Parathyroid adenoma (tissue), 2 donors: Measurements from ENCODE around the gene HOMER1.

Experiments
- H2AFZ ChIP-seq: fragments of 300-600 bp; sonication (generic); one replicate; pipeline ENCODE4 v1.7.0; 2017; ENCODE audit warnings: antibody characterized with exemption, mild to moderate bottlenecking
- H3K27ac ChIP-seq: fragments of 300-600 bp; sonication (generic); one replicate; pipeline ENCODE4 v1.7.0; 2017
- H3K27me3 ChIP-seq: fragments of 300-600 bp; sonication (generic); one replicate; pipeline ENCODE4 v1.7.0; 2017; ENCODE audit warnings: low read length; ENCODE audit not compliant: control insufficient read depth, insufficient read depth
- H3K36me3 ChIP-seq: fragments of 300-600 bp; sonication (generic); one replicate; pipeline ENCODE4 v1.7.0; 2017; ENCODE audit warnings: low read length; ENCODE audit not compliant: control insufficient read depth, insufficient read depth
- H3K4me1 ChIP-seq: fragments of 300-600 bp; sonication (generic); one replicate; pipeline ENCODE4 v1.7.0; 2017; ENCODE audit warnings: control low read depth
- H3K4me2 ChIP-seq: fragments of 300-600 bp; sonication (generic); one replicate; pipeline ENCODE4 v1.7.0; 2017; ENCODE audit warnings: low read length
- H3K4me3 ChIP-seq: fragments of 300-600 bp; sonication (generic); one replicate; pipeline ENCODE4 v1.7.0; 2017; ENCODE audit warnings: low read depth, low read length
- H3K79me2 ChIP-seq: fragments of 300-600 bp; sonication (generic); one replicate; pipeline ENCODE4 v1.7.0; 2017; ENCODE audit warnings: control low read depth
- H3K9ac ChIP-seq: fragments of 300-600 bp; sonication (generic); one replicate; pipeline ENCODE4 v1.7.0; 2017; ENCODE audit warnings: mild to moderate bottlenecking
- H3K9me3 ChIP-seq: fragments of 300-600 bp; sonication (generic); one replicate; pipeline ENCODE4 v1.7.0; 2017; ENCODE audit warnings: low read length; ENCODE audit not compliant: control insufficient read depth
- TF ChIP-seq, protein P1 (sequence below): fragments of 300-600 bp; sonication (generic); IDR thresholded peaks from one replicate; pipeline ENCODE4 v1.7.0; 2017; ENCODE audit warnings: antibody characterized with exemption, mild to moderate bottlenecking
- donor health status: primary hyperparathyroidism.

The HOMER1 gene

DNA sequence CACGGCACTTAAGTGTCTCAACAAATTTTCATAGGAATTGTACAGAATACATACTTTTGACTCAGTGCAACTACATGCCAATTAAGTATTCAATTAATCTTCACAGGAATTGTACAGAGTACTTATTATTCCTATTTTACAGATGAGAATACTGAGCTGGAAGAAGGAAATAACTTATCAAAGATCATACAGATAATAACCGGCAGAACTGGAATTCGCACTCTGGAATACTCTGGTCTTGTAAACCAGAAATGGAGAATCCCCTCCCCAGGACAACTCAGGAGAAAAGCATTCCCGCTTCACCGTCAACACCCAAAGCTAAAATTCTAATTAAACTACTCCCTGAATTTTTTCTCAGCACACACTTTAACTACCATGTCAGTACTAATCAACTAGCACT lies 112.7 kb downstream of the HOMER1 start:
- H3K9ac ChIP-seq: no peak overlapping the region

DNA sequence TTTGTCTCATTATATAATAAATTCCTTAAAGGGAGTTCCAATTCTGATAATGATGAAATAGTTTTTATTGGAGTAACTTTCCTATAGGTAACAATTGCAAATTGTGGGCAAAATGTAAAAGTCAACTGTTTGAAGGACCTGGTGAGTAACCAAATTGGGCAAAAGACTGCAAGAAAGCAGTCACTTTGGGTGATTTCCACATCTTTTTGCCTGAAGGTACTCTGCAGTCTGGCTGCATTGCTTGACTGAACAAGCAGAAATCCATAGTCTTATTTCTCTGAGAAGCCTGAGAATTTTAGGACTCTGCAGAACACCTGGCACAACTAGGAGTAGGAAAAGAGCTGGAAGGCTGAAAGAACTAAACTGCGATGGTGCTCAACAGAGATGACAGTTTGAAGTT lies 114.9 kb downstream of the HOMER1 start:
- Histone ChIP-seq H3K9ac (no peak overlapping the region), H3K27ac (no peak overlapping the region), H2AFZ (no peak overlapping the region), H3K9me3 (no peaks in the 10 kb centered on the region), H3K79me2 (no peaks in the 10 kb centered on the region), H3K4me1 (no peaks in the 10 kb centered on the region), H3K36me3 (no peaks in the 10 kb centered on the region), H3K4me2 (no peak overlapping the region), H3K4me3 (no peak overlapping the region), H3K27me3 (no peaks in the 10 kb centered on the region)
- TF ChIP-seq, protein P1, sequence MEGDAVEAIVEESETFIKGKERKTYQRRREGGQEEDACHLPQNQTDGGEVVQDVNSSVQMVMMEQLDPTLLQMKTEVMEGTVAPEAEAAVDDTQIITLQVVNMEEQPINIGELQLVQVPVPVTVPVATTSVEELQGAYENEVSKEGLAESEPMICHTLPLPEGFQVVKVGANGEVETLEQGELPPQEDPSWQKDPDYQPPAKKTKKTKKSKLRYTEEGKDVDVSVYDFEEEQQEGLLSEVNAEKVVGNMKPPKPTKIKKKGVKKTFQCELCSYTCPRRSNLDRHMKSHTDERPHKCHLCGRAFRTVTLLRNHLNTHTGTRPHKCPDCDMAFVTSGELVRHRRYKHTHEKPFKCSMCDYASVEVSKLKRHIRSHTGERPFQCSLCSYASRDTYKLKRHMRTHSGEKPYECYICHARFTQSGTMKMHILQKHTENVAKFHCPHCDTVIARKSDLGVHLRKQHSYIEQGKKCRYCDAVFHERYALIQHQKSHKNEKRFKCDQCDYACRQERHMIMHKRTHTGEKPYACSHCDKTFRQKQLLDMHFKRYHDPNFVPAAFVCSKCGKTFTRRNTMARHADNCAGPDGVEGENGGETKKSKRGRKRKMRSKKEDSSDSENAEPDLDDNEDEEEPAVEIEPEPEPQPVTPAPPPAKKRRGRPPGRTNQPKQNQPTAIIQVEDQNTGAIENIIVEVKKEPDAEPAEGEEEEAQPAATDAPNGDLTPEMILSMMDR: no peak

More for the DNA sequence above, 112.7 kb downstream of the HOMER1 start:
- no peak overlapping the region for H3K4me2 ChIP-seq
- no peaks in the 10 kb centered on the region for H3K79me2 ChIP-seq
- H3K4me1 ChIP-seq: no peaks in the 10 kb centered on the region
- no peak overlapping the region for H3K27ac ChIP-seq
- no peaks in the 10 kb centered on the region for H3K36me3 ChIP-seq
- no peak overlapping the region for H3K4me3 ChIP-seq
- H2AFZ ChIP-seq: no peak overlapping the region
- TF ChIP-seq, protein P1: no peak
- no peaks in the 10 kb centered on the region for H3K9me3 ChIP-seq
- H3K27me3 ChIP-seq: no peaks in the 10 kb centered on the region

DNA sequence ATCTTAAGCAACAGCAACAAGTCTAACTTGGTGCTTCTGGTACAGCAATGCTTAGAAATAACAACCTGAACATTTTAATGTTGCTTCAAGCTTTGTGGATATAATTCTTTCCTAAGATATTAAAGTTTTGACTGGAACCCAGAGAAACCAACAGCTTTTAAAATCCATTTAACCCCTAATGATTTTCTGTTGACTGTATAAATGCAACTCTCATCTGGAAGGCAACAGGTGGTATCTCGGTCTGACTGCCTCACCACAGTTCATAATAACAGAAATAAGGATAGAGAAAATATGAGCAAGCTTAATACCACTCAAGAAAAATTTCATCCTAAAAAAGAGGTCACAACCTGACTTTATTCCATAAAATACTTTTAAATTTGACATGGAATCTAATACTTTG lies 116.9 kb downstream of the HOMER1 start:
- Histone ChIP-seq H3K36me3 (no peaks in the 10 kb centered on the region), H3K4me3 (no peak overlapping the region), H3K9ac (no peak overlapping the region), H3K9me3 (no peaks in the 10 kb centered on the region), H3K4me2 (no peak overlapping the region), H3K4me1 (no peaks in the 10 kb centered on the region), H2AFZ (no peak overlapping the region), H3K79me2 (no peaks in the 10 kb centered on the region), H3K27ac (no peak overlapping the region), H3K27me3 (no peaks in the 10 kb centered on the region)
- TF ChIP-seq, protein P1: no peak

DNA sequence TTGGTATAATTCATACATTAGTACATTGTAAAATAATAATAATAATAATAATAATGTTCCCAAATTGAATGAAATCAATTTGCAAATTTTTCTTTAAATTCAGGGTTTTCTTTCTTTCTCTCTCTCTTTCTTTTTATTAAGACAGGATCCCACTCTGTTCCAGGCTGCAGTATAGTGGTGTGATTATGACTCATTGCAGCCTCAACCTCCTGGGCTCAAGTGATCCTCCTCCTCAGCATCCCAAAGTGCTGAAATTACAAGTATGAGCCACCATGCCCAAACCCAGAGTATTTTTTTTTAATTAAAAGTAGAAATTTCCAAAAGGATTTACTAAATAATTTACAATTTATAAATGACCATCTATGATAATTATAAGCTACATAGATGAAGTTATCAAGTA lies 117.7 kb downstream of the HOMER1 start:
- Histone ChIP-seq H3K4me1 (no peaks in the 10 kb centered on the region), H2AFZ (no peak overlapping the region), H3K27me3 (no peaks in the 10 kb centered on the region), H3K36me3 (no peaks in the 10 kb centered on the region), H3K9ac (no peak overlapping the region), H3K4me2 (no peak overlapping the region), H3K79me2 (no peaks in the 10 kb centered on the region), H3K4me3 (no peak overlapping the region), H3K27ac (no peak overlapping the region), H3K9me3 (no peaks in the 10 kb centered on the region)
- TF ChIP-seq, protein P1: no peak

DNA sequence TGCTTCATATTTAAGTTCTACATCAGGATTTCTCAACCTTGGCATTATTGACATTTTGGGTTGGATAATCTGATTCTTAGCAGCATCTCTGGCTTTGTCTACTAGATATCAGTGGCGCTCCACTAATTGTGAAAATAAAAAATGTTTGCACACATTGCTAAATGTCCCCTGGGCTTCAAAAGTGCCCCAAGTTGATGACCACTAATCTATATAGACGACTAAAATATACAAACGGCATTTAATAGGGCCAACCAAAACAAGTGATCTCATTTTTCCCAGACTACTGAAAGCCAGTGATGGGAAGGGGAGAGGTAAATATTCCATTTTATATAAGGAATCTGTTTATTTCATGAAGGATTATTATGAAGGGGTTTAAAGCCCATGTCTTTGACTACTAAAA lies 118.6 kb downstream of the HOMER1 start:
- Histone ChIP-seq H3K27ac (no peak overlapping the region), H3K4me1 (no peaks in the 10 kb centered on the region), H3K27me3 (no peaks in the 10 kb centered on the region), H3K79me2 (no peaks in the 10 kb centered on the region), H3K4me2 (no peak overlapping the region), H3K4me3 (no peak overlapping the region), H2AFZ (no peak overlapping the region), H3K36me3 (no peaks in the 10 kb centered on the region), H3K9ac (no peak overlapping the region), H3K9me3 (no peaks in the 10 kb centered on the region)
- TF ChIP-seq, protein P1: no peak
